ENCODE data around the gene ELP5.

GRCh38 chr17:7205561-7205960, 46.5 kb upstream of the ELP5 start:
- TF ChIP-seq EZH2 (IDR thresholded peaks at IDR 0.05; ENCODE audit: insufficient read depth, low read length): no peak
- TF ChIP-seq CTCF (IDR thresholded peaks at IDR 0.05; ENCODE audit: insufficient read depth, low read depth, low read length): no peak
